ENCODE data around the gene TRRAP.
A peak's percentile ranks its signal among the peaks of the same experiment; 100 is the strongest.

TRRAP gene

GRCh38 chr7:98878365-98879197 is at the start of gene TRRAP:
Gene TRRAP, plus strand, starts transcription at chr7:98878532. Its CDS starts 2,619 bp downstream, at chr7:98881151.
- no peaks in the 10 kb centered on the region for H3K9me3 ChIP-seq (ENCODE audit: control insufficient read depth in 2 of 2, low read length in 2 of 2)
- H3K4me3 ChIP-seq (ENCODE audit: low read length in 2 of 2) = peak within 1 kb of the TSS; percentile 92 to 94
- H3K27ac ChIP-seq (ENCODE audit: low read length) = peak within 1 kb of the TSS; percentile 73
- H3K27me3 ChIP-seq (ENCODE audit: control insufficient read depth in 1 of 2, insufficient read depth in 2 of 2, low read length in 2 of 2) = no peaks in the 10 kb centered on the region
- peaks cover 15% of the 10 kb centered on the region for H3K4me1 ChIP-seq (ENCODE audit: control insufficient read depth, insufficient read depth, low read length)
- peak within 1 kb of the TSS; percentile 98 for H3K9ac ChIP-seq (ENCODE audit: low read length in 2 of 2)
- H3K36me3 ChIP-seq (ENCODE audit: control insufficient read depth in 2 of 2, insufficient read depth in 2 of 2, low read length in 2 of 2) = peaks cover 4 to 5% of the 10 kb centered on the region in 2 donors

GRCh38 chr7:98830972-98831548 is 47.3 kb upstream of the TRRAP start:
- Histone ChIP-seq H3K36me3 (ENCODE audit: control insufficient read depth in 2 of 2, insufficient read depth in 2 of 2, low read length in 2 of 2) (no peaks in the 10 kb centered on the region), H3K4me3 (ENCODE audit: low read length in 2 of 2) (no peak overlapping the region), H3K4me1 (ENCODE audit: control insufficient read depth, insufficient read depth, low read length) (peaks cover 16% of the 10 kb centered on the region), H3K9ac (ENCODE audit: low read length in 2 of 2) (no peak overlapping the region), H3K9me3 (ENCODE audit: control insufficient read depth in 2 of 2, low read length in 2 of 2) (no peaks in the 10 kb centered on the region), H3K27ac (ENCODE audit: low read length) (no peak overlapping the region), H3K27me3 (ENCODE audit: control insufficient read depth in 1 of 2, insufficient read depth in 2 of 2, low read length in 2 of 2) (peaks cover 0 to 3% of the 10 kb centered on the region in 2 donors)

- Histone ChIP-seq H3K4me3 (ENCODE audit: low read length in 2 of 2) (no peak overlapping the region), H3K9me3 (ENCODE audit: control insufficient read depth in 2 of 2, low read length in 2 of 2) (no peaks in the 10 kb centered on the region), H3K4me1 (ENCODE audit: control insufficient read depth, insufficient read depth, low read length) (peaks cover 10% of the 10 kb centered on the region), H3K27ac (ENCODE audit: low read length) (no peak overlapping the region), H3K9ac (ENCODE audit: low read length in 2 of 2) (no peak overlapping the region), H3K36me3 (ENCODE audit: control insufficient read depth in 2 of 2, insufficient read depth in 2 of 2, low read length in 2 of 2) (no peaks in the 10 kb centered on the region), H3K27me3 (ENCODE audit: control insufficient read depth in 1 of 2, insufficient read depth in 2 of 2, low read length in 2 of 2) (peaks cover 0 to 3% of the 10 kb centered on the region in 2 donors)
These were observed 46.6 kb upstream of the TRRAP start for GRCh38 chr7:98831641-98832221.

GRCh38 chr7:98833022-98833421 is 45.3 kb upstream of the TRRAP start:
- H3K4me3 ChIP-seq (ENCODE audit: low read length in 2 of 2) = no peak overlapping the region
- H3K27me3 ChIP-seq (ENCODE audit: control insufficient read depth in 1 of 2, insufficient read depth in 2 of 2, low read length in 2 of 2) = peaks cover 2 to 3% of the 10 kb centered on the region in 2 donors
- H3K9ac ChIP-seq (ENCODE audit: low read length in 2 of 2) = no peak overlapping the region
- no peaks in the 10 kb centered on the region for H3K9me3 ChIP-seq (ENCODE audit: control insufficient read depth in 2 of 2, low read length in 2 of 2)
- peaks cover 3% of the 10 kb centered on the region for H3K4me1 ChIP-seq (ENCODE audit: control insufficient read depth, insufficient read depth, low read length)
- H3K27ac ChIP-seq (ENCODE audit: low read length) = no peak overlapping the region
- no peaks in the 10 kb centered on the region for H3K36me3 ChIP-seq (ENCODE audit: control insufficient read depth in 2 of 2, insufficient read depth in 2 of 2, low read length in 2 of 2)

- no peak overlapping the region for H3K27ac ChIP-seq (ENCODE audit: low read length)
These were observed 43.4 kb upstream of the TRRAP start for GRCh38 chr7:98834949-98835348.

GRCh38 chr7:98836811-98837629 is 41.3 kb upstream of the TRRAP start:
- H3K27ac ChIP-seq (ENCODE audit: low read length) = no peak overlapping the region
- H3K9ac ChIP-seq (ENCODE audit: low read length in 2 of 2) = no peak overlapping the region
- no peaks in the 10 kb centered on the region for H3K9me3 ChIP-seq (ENCODE audit: control insufficient read depth in 2 of 2, low read length in 2 of 2)
- no peaks in the 10 kb centered on the region for H3K4me1 ChIP-seq (ENCODE audit: control insufficient read depth, insufficient read depth, low read length)
- peaks cover 6 to 7% of the 10 kb centered on the region in 2 donors for H3K27me3 ChIP-seq (ENCODE audit: control insufficient read depth in 1 of 2, insufficient read depth in 2 of 2, low read length in 2 of 2)
- H3K4me3 ChIP-seq (ENCODE audit: low read length in 2 of 2) = no peak overlapping the region
- no peaks in the 10 kb centered on the region for H3K36me3 ChIP-seq (ENCODE audit: control insufficient read depth in 2 of 2, insufficient read depth in 2 of 2, low read length in 2 of 2)

More at GRCh38 chr7:98834949-98835348, 43.4 kb upstream of the TRRAP start:
- H3K36me3 ChIP-seq (ENCODE audit: control insufficient read depth in 2 of 2, insufficient read depth in 2 of 2, low read length in 2 of 2) = no peaks in the 10 kb centered on the region
- no peaks in the 10 kb centered on the region for H3K9me3 ChIP-seq (ENCODE audit: control insufficient read depth in 2 of 2, low read length in 2 of 2)
- H3K4me1 ChIP-seq (ENCODE audit: control insufficient read depth, insufficient read depth, low read length) = peaks cover 3% of the 10 kb centered on the region
- H3K27me3 ChIP-seq (ENCODE audit: control insufficient read depth in 1 of 2, insufficient read depth in 2 of 2, low read length in 2 of 2) = peaks cover 2 to 7% of the 10 kb centered on the region in 2 donors
- H3K9ac ChIP-seq (ENCODE audit: low read length in 2 of 2) = no peak overlapping the region
- no peak overlapping the region for H3K4me3 ChIP-seq (ENCODE audit: low read length in 2 of 2)

- no peaks in the 10 kb centered on the region for H3K9me3 ChIP-seq (ENCODE audit: control insufficient read depth in 2 of 2, low read length in 2 of 2)
- H3K27me3 ChIP-seq (ENCODE audit: control insufficient read depth in 1 of 2, insufficient read depth in 2 of 2, low read length in 2 of 2) = peaks cover 6 to 7% of the 10 kb centered on the region in 2 donors
- no peak overlapping the region for H3K9ac ChIP-seq (ENCODE audit: low read length in 2 of 2)
- H3K4me1 ChIP-seq (ENCODE audit: control insufficient read depth, insufficient read depth, low read length) = no peaks in the 10 kb centered on the region
- no peak overlapping the region for H3K27ac ChIP-seq (ENCODE audit: low read length)
- no peaks in the 10 kb centered on the region for H3K36me3 ChIP-seq (ENCODE audit: control insufficient read depth in 2 of 2, insufficient read depth in 2 of 2, low read length in 2 of 2)
- no peak overlapping the region for H3K4me3 ChIP-seq (ENCODE audit: low read length in 2 of 2)
These were observed 40.7 kb upstream of the TRRAP start for GRCh38 chr7:98837630-98837972.

GRCh38 chr7:98840096-98840495 is 38.2 kb upstream of the TRRAP start:
- Histone ChIP-seq H3K4me1 (ENCODE audit: control insufficient read depth, insufficient read depth, low read length) (no peaks in the 10 kb centered on the region), H3K27ac (ENCODE audit: low read length) (no peak overlapping the region), H3K36me3 (ENCODE audit: control insufficient read depth in 2 of 2, insufficient read depth in 2 of 2, low read length in 2 of 2) (no peaks in the 10 kb centered on the region), H3K4me3 (ENCODE audit: low read length in 2 of 2) (no peak overlapping the region), H3K9ac (ENCODE audit: low read length in 2 of 2) (no peak overlapping the region), H3K27me3 (ENCODE audit: control insufficient read depth in 1 of 2, insufficient read depth in 2 of 2, low read length in 2 of 2) (peaks cover 6 to 7% of the 10 kb centered on the region in 2 donors), H3K9me3 (ENCODE audit: control insufficient read depth in 2 of 2, low read length in 2 of 2) (no peaks in the 10 kb centered on the region)

GRCh38 chr7:98840722-98841121 is 37.6 kb upstream of the TRRAP start:
- H3K4me3 ChIP-seq (ENCODE audit: low read length in 2 of 2) = no peak overlapping the region
- H3K4me1 ChIP-seq (ENCODE audit: control insufficient read depth, insufficient read depth, low read length) = no peaks in the 10 kb centered on the region
- H3K27me3 ChIP-seq (ENCODE audit: control insufficient read depth in 1 of 2, insufficient read depth in 2 of 2, low read length in 2 of 2) = peaks cover 4 to 6% of the 10 kb centered on the region in 2 donors
- H3K9ac ChIP-seq (ENCODE audit: low read length in 2 of 2) = no peak overlapping the region
- no peak overlapping the region for H3K27ac ChIP-seq (ENCODE audit: low read length)
- H3K36me3 ChIP-seq (ENCODE audit: control insufficient read depth in 2 of 2, insufficient read depth in 2 of 2, low read length in 2 of 2) = no peaks in the 10 kb centered on the region
- H3K9me3 ChIP-seq (ENCODE audit: control insufficient read depth in 2 of 2, low read length in 2 of 2) = no peaks in the 10 kb centered on the region

GRCh38 chr7:98841179-98841997 is 36.9 kb upstream of the TRRAP start:
- Histone ChIP-seq H3K27ac (ENCODE audit: low read length) (no peak overlapping the region), H3K27me3 (ENCODE audit: control insufficient read depth in 1 of 2, insufficient read depth in 2 of 2, low read length in 2 of 2) (peaks cover 4 to 6% of the 10 kb centered on the region in 2 donors), H3K9me3 (ENCODE audit: control insufficient read depth in 2 of 2, low read length in 2 of 2) (no peaks in the 10 kb centered on the region), H3K4me1 (ENCODE audit: control insufficient read depth, insufficient read depth, low read length) (no peaks in the 10 kb centered on the region), H3K36me3 (ENCODE audit: control insufficient read depth in 2 of 2, insufficient read depth in 2 of 2, low read length in 2 of 2) (no peaks in the 10 kb centered on the region), H3K9ac (ENCODE audit: low read length in 2 of 2) (no peak overlapping the region), H3K4me3 (ENCODE audit: low read length in 2 of 2) (no peak overlapping the region)

Measured in stomach smooth muscle (tissue), 2 donors.